NCI-H748 treated with DMSO at 0.1 percent for 48 hours (cell line): Measurements from ENCODE around the gene C1orf159.

Source experiments
- DNase-seq: peaks from one replicate; lab custom pipeline; 2025; lab: John Stamatoyannopoulos, UW

Gene C1orf159

GRCh38 chr1:1053682-1054081 is 62.2 kb downstream of the C1orf159 start:
- no peak for DNase-seq

- no peak for DNase-seq
These were observed 62.9 kb downstream of the C1orf159 start for GRCh38 chr1:1053022-1053421.

GRCh38 chr1:1052003-1052840 is 63.7 kb downstream of the C1orf159 start:
- DNase-seq: no peak

- DNase-seq: no peak
These were observed 64.6 kb downstream of the C1orf159 start for GRCh38 chr1:1051127-1051810.

- no peak for DNase-seq
These were observed 65.3 kb downstream of the C1orf159 start for GRCh38 chr1:1050577-1051052.

GRCh38 chr1:1049318-1050165 is 66.3 kb downstream of the C1orf159 start:
- DNase-seq: no peak

GRCh38 chr1:1048765-1049164 is 67.1 kb downstream of the C1orf159 start:
- no peak for DNase-seq

GRCh38 chr1:1047963-1048362 is 67.9 kb downstream of the C1orf159 start:
- DNase-seq: no peak

GRCh38 chr1:1047407-1047806 is 68.5 kb downstream of the C1orf159 start:
- DNase-seq: no peak

- no peak for DNase-seq
These were observed 69.1 kb downstream of the C1orf159 start for GRCh38 chr1:1046767-1047166.

GRCh38 chr1:1046243-1046642 is 69.6 kb downstream of the C1orf159 start:
- no peak for DNase-seq

GRCh38 chr1:1045129-1045528 is 70.8 kb downstream of the C1orf159 start:
- DNase-seq: no peak

GRCh38 chr1:1044455-1045078 is 71.3 kb downstream of the C1orf159 start:
- DNase-seq: no peak

- no peak for DNase-seq
These were observed 72.0 kb downstream of the C1orf159 start for GRCh38 chr1:1043921-1044320.

- no peak for DNase-seq
These were observed 72.5 kb downstream of the C1orf159 start for GRCh38 chr1:1043411-1043810.

GRCh38 chr1:1042835-1043234 is 73.1 kb downstream of the C1orf159 start:
- DNase-seq: no peak

GRCh38 chr1:1041873-1042272 is 74.0 kb downstream of the C1orf159 start:
- DNase-seq: no peak

- DNase-seq: no peak
These were observed 74.8 kb downstream of the C1orf159 start for GRCh38 chr1:1041092-1041523.

- DNase-seq: peak; percentile 16
These were observed 75.6 kb downstream of the C1orf159 start for GRCh38 chr1:1040004-1040991.

- DNase-seq: no peak
These were observed 76.6 kb downstream of the C1orf159 start for GRCh38 chr1:1039145-1039910.
